HG02840 (cell line): ENCODE data around the gene SPATA2.

ENCODE experiments used
- ATAC-seq: cut with Tn5 transposase; IDR thresholded peaks from one replicate; pipeline ENCODE4 v1.9.1; 2021; ENCODE audit warnings: mild to moderate bottlenecking, moderate library complexity, moderate number of reproducible peaks; ENCODE audit not compliant: unreplicated experiment, low FRiP score

SPATA2 gene

DNA sequence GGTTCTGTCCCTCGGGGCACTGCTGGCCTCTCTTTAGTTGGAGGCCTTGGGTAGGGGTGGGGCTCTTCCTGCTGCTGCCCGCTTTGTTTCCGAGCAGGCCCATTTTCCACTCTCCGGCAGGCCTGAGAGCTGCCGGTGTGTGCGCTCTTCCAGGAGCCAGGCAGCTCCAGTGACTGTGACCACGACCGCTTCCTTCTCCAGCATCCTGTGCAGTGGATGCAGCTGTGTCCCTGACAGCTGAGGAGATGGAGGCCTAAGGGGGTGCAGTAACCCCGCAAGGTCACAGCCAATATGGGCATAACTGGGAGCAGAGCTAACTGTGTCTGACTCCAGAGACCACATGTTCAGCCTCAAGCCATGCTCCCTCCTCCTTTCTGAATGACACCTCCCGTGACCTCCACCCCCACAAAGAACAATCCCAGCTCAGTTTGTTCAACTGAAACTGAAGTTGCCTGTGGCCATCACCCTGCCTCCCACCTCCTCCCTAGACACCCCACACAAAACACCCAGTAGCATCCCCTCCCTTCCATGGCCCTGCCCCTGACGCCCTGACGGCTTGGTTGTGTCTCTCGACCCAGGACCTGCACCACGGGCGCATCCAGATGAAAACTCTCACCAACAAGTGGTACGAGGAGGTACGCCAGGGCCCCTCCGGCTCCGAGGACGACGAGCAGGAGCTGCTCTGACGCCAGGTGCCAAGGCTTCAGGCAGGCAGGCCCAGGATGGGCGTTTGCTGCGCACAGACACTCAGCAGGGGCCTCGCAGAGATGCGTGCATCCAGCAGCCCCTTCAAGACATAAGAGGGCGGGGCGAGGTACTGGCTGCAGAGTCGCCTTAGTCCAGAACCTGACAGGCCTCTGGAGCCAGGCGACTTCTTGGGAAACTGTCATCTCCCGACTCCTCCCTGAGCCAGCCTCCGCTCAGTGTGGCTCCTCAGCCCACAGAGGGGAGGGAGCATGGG, 27.8 kb downstream of the SPATA2 start:
- no peak for ATAC-seq

DNA sequence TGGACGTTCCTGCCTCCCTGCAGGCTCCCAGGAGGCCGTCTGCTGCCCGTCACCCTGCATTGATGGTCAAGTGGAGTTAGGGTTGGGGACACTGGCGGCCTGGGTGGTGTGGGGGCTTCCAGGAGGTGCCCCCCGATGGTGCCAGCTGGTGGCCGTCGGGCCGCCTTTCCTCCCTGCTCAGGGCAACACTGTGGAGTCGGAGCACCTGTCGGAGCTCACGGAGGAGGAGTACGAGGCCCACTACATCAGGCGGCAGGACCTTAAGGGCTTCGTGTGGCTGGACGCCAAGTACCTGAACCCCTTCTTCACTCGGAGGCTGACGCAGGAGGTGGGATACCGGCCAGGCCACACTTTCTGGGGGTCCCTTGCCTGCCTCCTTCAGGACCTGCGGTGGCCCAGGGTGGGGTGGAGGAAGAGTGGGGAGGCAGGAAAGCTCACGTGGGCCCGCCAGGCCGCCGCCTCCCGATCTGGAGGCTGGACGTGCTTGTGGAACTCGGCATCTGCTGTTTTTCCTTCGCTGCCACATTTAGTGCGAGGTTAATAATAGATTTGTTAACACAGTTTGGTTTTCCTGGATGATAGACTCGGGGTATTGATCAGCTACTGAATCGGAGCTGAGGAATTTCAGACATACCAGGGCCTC, 28.6 kb downstream of the SPATA2 start:
- no peak for ATAC-seq

DNA sequence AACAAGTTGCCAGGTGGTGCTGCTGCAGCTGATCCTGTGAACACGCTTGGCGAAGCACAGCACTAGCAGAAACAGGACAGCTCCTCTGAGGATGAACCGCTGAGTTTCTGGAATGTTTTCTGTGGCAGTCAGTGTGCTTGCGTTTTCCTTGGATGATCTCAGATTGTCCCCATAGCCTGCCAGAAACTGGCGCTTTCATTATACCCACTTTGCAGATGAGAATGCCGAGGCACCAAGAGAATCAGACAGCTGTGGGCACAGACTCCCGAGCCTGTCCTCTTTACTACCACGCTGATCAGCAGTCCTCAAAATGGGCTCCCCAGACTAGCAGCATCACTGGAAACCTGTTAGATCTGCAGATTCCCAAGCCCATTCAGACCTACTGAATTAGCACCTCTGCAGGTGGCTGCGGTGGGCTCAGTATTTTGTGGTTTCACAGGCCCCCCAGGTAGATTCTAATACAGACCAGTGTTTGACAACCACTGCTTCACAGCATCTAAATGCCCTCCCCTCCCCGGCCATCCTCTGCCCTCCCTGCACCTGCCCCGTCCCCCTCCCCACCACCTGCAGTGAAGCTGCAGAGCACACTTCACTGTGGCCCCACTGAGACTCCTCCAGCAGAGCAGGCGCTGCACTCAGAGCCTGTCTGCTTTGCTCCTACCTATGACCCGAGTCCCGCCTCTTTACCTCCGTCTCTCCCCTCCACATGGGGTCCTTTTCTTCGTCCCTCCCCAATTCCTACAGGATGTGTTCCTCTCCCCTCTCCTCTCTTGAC, 29.6 kb downstream of the SPATA2 start:
- ATAC-seq = no peak

DNA sequence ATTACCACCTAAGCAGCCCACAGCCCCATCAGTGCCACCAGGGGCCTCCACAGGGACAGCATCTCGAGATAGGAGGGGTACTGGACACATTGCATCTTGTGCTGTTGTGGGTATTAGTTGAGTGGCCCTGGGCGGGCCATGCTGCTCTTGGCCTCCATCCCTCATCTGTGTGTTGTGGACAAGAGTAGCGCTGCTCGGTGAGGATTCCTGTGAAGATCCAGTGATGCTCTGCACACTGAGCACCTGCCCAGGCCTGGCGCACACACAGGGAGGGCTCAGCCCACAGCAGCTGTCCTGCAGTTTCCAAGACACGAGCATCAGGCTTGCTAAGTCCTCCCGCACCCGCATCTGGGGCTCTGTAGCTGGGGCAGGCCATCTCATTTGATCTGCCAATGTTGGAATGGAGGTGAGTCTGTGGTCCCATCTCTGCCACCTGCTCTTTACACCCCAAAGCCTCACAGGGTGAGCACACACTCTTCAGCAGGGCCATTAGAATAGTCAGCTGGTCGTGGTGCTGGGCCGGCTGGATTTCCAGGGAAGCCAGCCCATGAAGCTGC, 32.0 kb downstream of the SPATA2 start:
- no peak for ATAC-seq

DNA sequence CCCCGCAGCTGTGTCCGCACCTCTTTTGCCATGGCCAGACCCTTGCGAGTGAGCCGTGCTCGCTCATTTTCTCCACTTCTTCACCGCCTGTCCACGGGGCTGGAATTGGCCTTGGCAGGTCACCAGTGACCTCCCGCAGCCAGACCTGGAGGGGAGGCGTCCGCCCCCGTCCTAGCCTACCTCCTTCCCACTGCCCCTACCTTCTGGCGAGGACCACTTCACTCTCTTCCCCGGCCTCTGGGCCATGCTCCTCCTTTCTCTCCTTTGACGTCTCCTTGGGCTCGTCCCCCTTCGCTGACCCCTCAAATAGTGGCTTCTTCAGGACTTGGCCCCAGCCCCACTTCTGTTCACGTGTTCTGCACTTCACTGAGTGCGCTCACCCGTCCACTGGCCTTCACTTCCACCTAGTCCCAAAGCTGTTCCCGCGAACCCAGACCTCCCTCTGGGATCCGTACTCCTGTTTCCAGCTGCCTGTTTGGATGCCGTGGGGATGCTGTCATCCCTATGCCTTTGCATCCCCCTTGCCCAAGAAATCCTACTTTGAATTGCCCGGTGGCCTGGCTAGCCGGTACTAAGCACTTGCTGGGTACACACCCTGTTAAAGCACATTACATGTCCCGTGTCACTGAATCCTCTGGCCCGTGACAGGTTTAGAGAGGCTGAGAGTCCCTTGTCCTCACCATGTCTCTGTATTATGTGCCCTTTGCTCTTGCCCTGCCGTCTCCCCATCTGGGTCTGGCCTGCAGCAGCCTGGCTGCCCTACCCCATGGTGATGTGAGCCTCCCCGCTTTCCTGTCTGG, 33.0 kb downstream of the SPATA2 start:
- no peak for ATAC-seq

DNA sequence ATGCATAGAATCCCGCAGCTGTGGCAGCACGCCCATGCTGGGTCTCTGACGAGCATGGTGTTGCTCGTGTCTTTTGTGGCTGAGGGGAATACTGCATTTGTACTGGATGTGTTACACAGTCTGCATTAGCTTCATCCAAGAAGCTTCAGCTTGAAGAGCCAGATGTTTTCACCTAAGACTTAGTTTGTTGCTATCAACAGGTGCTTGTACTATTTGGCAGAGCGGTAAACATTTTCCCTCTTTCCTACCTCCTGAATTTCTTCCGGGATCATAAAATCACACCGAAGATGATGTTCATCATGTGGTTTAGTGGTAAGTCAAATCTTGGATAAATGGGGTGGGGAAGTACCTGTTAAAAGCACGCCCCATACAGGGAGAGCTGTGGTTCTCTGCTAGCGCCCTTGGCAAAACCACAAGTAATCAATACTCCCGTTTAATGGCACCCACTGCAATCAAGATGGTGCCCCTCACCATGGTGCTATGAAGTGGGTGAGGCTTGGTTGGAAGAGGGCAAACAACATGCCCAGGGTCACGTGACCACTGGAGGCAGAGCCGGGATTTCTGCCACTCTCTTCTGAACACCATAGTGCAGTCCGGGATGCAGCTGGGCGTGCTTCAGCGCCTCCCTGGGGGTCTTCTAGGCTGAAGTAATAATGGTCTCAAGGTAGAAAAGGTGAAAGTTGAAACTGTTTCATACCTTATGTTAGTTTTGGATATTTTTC, 34.4 kb downstream of the SPATA2 start:
- no peak for ATAC-seq

DNA sequence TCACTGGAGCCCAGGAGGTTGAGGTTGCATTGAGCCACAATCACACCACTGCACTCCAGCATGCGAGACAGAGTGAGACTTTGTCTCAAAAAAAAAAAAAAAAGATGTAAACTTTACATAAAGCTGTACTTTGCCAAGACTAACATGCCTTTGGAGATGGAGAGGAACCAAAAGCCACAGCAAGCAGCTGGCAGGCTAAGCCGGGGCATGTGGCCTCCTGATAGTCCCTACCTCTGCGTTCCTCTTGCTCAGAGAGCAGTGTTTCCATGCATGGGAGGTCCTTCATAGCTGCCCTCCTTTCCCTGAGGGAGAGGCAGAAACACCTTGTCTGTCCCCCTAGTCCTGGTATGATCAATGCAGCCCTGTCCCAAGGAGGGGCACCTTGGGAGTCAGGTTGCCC, 35.2 kb downstream of the SPATA2 start:
- ATAC-seq = no peak

DNA sequence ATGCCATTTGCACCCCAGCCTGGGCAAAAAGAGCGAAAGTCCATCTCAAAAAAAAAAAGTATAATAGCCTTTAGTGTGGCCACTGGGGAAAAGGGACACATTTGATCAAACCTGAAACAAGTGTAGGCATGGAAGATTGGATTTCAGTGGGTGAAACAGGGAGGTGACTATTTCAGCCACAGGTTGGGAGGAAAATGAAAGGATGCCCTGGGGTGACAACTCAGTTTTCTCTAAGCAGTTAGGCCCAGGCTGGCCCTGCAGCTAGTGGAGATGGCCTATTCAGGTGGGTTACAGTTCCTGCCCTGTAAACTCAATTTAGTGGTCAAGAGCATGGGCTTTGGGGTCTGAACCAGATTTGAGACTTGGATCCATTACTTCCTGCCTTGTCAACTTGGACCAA, 36.4 kb downstream of the SPATA2 start:
- ATAC-seq = no peak

DNA sequence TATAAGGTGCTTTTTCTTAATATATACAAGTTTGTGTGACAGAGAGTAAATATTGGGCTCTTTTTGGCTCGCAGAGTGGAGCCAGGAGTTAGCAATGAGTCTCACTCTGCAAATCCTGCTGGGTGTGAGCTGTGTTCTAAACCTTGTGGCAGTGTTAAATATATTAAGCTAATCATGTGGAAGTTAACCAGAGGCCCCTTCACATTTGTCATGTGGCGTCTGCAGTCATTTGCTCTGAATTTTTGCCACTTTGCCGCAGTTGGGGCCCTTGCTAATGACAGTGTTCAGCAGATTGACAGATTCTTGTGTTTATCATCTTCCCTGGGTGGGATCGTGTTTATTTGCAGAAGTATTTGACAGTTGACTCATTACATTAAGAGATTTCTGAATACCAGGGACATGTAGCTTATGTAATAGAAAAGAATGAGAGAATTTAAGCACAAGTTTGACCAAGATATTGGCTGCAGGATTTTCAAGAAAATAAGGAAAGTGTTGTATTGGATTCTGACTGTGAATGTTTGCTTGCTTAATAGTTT, 37.9 kb downstream of the SPATA2 start:
- ATAC-seq = no peak

DNA sequence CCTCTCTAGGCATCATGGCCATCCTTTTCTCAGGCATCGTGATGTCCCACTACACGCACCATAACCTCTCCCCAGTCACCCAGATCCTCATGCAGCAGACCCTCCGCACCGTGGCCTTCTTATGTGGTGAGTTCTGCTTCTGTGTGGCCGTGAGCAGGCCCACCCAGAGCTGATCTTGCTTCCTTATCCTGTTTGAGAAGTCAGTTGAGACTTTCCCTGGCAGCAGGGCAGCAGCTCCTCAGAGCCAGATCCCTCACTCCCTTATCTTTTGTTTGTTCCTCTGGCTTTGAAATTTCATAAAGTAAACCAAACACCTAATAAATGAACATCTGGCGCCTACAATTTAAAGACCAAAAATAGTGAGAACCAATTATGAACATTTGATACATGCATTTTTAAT, 40.6 kb downstream of the SPATA2 start:
- no peak for ATAC-seq

DNA sequence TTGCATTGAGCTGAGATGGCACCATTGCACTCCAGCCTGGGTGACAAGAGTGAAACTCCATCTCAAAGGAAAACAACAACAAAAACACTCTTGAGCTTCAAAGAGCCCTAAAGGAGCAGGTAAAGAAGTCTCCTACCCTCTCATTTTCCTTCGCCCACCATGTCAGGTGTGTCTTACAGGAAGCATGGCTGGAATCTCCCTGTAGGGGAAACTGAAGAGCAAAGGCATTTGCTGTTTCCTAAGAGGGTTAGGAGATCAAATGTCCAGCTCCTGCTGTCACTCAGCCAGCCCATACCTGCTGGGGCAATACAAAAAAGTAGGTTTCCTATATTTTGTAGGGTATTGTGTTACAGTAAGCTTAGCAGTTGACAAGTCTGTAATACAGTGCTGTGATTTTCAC, 43.3 kb downstream of the SPATA2 start:
- no peak for ATAC-seq

DNA sequence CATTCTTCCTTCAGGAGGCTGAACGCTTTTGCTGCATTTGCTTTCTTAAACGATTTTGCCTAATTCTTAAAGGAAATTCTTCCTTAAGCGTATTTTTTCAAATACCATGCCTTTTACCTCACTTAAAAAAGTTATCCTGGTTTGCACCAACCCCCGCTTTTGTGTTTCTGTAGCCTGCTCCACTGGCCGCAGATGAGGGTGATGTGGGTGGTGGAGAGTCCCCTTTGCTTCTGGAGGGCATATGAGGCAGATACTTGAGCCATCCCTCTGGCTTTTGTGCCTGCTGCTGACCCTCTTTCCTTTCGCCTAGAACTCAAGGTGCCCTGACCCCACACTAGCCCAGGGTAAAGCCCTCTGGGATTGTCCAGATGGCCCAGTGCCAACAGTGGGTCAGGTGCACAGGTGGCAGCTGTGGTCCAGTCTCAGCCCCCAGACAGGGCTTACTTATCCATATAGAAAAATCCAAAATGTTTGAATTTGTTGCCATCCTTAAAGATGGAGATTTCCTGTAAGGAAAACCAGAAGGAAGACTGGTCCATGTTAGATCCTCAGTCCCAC, 43.9 kb downstream of the SPATA2 start:
- ATAC-seq = no peak

DNA sequence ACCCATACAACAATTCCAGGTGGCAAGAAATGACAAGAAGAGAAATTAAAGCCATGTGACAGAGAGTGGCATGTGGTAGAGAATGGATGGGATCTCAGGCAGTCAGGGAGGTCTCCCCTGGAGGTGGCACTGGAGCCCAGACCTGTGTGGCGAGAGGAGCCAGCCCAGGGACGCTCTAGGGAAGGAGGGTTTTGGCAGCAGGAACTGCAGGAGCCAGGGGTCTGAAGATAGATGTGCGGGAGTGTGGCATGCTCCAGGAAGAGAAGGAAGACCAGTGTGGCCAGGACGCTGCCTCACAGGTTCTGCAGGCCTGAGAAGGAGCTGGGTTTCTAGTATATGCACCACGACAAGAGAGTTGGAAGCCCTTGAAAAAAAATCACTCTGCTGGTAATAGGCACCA, 45.1 kb downstream of the SPATA2 start:
- no peak for ATAC-seq

DNA sequence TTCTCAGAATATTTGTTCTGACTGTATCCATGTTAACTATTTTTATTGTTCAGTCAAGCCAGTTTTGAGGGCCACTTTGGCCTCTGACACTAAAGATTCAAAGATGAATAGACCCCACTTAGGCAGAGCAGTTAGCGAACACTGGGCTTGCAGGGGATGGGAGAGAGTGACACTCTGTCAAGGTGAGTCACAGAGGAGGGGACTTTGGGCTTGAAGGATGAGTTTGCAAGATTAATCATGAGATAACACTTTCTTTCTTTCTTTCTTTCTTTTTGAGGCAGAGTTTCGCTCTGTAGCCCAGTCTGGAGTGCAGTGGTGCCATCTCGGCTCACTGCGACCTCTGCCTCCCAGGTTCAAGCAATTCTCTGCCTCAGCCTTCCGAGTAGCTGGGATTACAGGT, 46.4 kb downstream of the SPATA2 start:
- no peak for ATAC-seq

DNA sequence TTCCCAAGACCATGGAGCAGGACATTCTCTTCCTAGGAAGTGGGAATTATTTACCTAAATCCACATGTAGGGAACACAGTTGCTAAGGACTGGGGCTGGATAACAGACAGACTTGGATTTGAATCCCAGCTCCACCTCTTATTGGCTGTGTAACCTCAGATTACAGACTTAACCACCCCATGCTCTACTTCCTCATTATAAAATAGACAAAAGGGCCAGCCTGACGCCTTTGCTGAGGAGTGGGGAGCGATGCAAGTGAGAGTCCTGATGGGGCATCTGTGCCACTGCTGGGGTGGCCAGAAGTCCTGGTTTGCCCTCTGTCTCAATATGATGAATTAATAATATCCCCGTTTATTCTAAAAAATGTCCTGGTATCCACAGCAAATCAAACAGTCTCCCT, 46.8 kb downstream of the SPATA2 start:
- no peak for ATAC-seq

DNA sequence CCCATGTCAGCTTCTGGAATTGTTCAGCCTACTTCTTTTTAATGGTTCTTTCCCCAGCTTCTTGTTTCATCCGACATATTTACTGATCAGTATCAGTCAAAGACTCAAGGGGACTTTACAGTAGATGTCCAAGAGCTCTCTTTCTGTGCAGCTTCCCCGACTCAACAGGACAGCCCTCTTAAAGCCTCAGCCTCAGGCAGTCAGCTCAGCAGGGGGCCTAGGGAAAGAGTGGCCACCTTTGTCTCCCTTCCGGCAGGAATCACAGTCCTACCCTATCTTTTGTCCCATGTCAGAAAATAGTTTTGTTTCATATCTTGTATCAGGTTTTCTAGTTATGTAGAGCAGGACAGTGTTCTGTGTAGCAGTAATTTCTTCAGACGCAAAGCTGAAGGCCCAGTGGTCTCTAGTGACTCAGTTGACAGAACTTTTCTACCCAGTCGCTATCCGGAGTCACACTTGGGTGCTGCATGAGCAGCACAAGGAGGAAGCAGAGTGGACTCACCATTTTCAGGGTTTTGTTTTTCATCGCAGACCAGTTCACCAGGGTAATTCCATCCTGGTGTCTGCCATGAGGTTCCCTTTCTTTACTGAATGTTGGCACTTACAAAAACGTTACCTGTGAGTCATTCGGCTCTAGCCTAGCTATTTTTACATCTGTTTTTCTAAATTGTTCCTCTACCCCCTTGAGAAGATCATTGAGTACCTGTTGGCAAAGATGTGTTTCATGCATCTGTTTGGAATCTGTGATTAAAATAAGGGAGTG, 47.7 kb downstream of the SPATA2 start:
- ATAC-seq = no peak

DNA sequence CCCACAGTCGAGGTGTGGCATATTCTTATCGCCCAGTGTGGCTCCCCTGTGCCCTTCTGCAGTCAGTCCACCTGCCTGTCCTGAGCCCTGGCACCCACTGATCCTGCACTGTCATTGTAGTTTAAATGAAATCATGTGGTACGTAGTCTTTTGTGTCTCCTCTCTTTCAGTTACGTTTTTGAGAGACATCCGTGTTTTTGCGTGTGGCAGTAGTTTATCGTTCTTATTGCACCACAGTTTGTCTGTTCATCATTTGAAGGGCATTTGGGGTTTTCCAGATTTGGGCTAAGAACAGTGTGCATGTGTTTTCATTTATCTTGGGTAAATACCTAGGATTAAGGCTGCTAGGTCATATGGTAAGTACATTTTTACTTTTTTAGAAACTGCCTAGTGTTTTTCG, 49.3 kb downstream of the SPATA2 start:
- ATAC-seq = no peak

DNA sequence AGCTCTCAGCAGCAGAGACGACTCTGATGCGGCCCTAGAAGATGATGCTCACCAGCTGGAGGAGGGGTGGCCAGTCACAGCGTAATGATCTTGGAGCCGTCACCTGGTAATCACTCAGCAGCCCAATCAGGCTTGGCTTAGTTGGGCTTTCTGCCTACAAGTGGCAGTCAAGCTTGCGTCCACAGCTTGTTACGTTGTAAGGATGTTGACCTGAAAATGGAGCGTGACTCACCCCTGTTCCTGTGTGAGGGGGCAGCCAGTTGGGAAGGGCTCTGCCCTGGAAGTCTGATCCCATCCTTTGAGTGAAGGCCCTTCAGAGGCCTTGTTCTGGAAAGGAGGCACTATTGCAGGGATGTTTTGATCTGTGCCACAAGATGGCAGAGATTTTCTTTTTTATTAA, 49.8 kb downstream of the SPATA2 start:
- no peak for ATAC-seq
